ENCODE measurements around the gene SLK.

The SLK gene

GRCh38 chr10:104005172-104005863, 38.4 kb downstream of the SLK start:
- no peak overlapping the region for H3K9ac ChIP-seq (ENCODE audit: low read length)
- H3K14ac ChIP-seq (ENCODE audit: low read length) = no peak overlapping the region
- no peak overlapping the region for H3K18ac ChIP-seq (ENCODE audit: low read length)
- H4K12ac ChIP-seq (ENCODE audit: low read depth, low read length) = no peak overlapping the region
- H3K27ac ChIP-seq (ENCODE audit: low read depth, low read length) = no peak overlapping the region
- no peak overlapping the region for H3K4ac ChIP-seq (ENCODE audit: low read depth, low read length)
- no peak overlapping the region for H2BK120ac ChIP-seq (ENCODE audit: insufficient read depth, low read length, poor library complexity)
- no peaks in the 10 kb centered on the region for H3K27me3 ChIP-seq (ENCODE audit: insufficient read depth, low read length)
- H3K9me3 ChIP-seq (ENCODE audit: insufficient read depth, low read depth, low read length) = no peaks in the 10 kb centered on the region
- H3K79me1 ChIP-seq (ENCODE audit: low read length) = no peaks in the 10 kb centered on the region
- H2AFZ ChIP-seq (ENCODE audit: insufficient read depth, low read length, poor library complexity) = no peak overlapping the region
- DNase-seq = no peak
- no peak overlapping the region for H4K8ac ChIP-seq (ENCODE audit: low read depth, low read length)
- H4K91ac ChIP-seq (ENCODE audit: low read depth, low read length) = no peak overlapping the region
- H2BK12ac ChIP-seq (ENCODE audit: low read length) = no peak overlapping the region
- no peak overlapping the region for H3K23ac ChIP-seq (ENCODE audit: low read length)
- no peaks in the 10 kb centered on the region for H3K79me2 ChIP-seq (ENCODE audit: control insufficient read depth, insufficient read depth, low read length, poor library complexity)
- no peak overlapping the region for H2AK5ac ChIP-seq (ENCODE audit: low read length)
- WGBS (ENCODE audit: extremely low coverage, insufficient coverage, insufficient read length) = no CpG with 5 or more reads among the region's 8 CpGs
- no peak overlapping the region for H3K4me3 ChIP-seq (ENCODE audit: low read depth, low read length)
- peaks cover 4 to 5% of the 10 kb centered on the region in 2 experiments for H3K36me3 ChIP-seq (ENCODE audit: control insufficient read depth in 1 of 2, insufficient read depth in 2 of 2, low read length in 2 of 2)
- H2BK5ac ChIP-seq (ENCODE audit: low read depth, low read length, poor library complexity) = no peak overlapping the region
- no peak overlapping the region for H3K4me2 ChIP-seq (ENCODE audit: low read length)
- H3K4me1 ChIP-seq (ENCODE audit: control insufficient read depth in 1 of 2, insufficient read depth in 2 of 2, low read length in 2 of 2) = no peaks in the 10 kb centered on the region

- Histone ChIP-seq H4K8ac (ENCODE audit: low read depth, low read length) (no peak overlapping the region), H3K9ac (ENCODE audit: low read length) (no peak overlapping the region), H3K36me3 (ENCODE audit: control insufficient read depth in 1 of 2, insufficient read depth in 2 of 2, low read length in 2 of 2) (peaks cover 2 to 5% of the 10 kb centered on the region in 2 experiments), H3K18ac (ENCODE audit: low read length) (no peak overlapping the region), H2BK120ac (ENCODE audit: insufficient read depth, low read length, poor library complexity) (no peak overlapping the region), H3K79me2 (ENCODE audit: control insufficient read depth, insufficient read depth, low read length, poor library complexity) (no peaks in the 10 kb centered on the region), H2BK5ac (ENCODE audit: low read depth, low read length, poor library complexity) (no peak overlapping the region), H2AK5ac (ENCODE audit: low read length) (no peak overlapping the region), H3K9me3 (ENCODE audit: insufficient read depth, low read depth, low read length) (no peaks in the 10 kb centered on the region), H2AFZ (ENCODE audit: insufficient read depth, low read length, poor library complexity) (no peak overlapping the region), H3K4ac (ENCODE audit: low read depth, low read length) (no peak overlapping the region), H3K4me1 (ENCODE audit: control insufficient read depth in 1 of 2, insufficient read depth in 2 of 2, low read length in 2 of 2) (no peaks in the 10 kb centered on the region), H4K91ac (ENCODE audit: low read depth, low read length) (no peak overlapping the region), H2BK12ac (ENCODE audit: low read length) (no peak overlapping the region), H3K79me1 (ENCODE audit: low read length) (no peaks in the 10 kb centered on the region), H4K12ac (ENCODE audit: low read depth, low read length) (no peak overlapping the region), H3K14ac (ENCODE audit: low read length) (no peak overlapping the region), H3K23ac (ENCODE audit: low read length) (no peak overlapping the region), H3K4me3 (ENCODE audit: low read depth, low read length) (no peak overlapping the region), H3K4me2 (ENCODE audit: low read length) (no peak overlapping the region), H3K27me3 (ENCODE audit: insufficient read depth, low read length) (no peaks in the 10 kb centered on the region), H3K27ac (ENCODE audit: low read depth, low read length) (no peak overlapping the region)
- WGBS (ENCODE audit: extremely low coverage, insufficient coverage, insufficient read length) = no CpG with 5 or more reads among the region's 2 CpGs
- no peak for DNase-seq
Observed at GRCh38 chr10:104011904-104012303, 45.0 kb downstream of the SLK start.

- H3K18ac ChIP-seq (ENCODE audit: low read length) = no peak overlapping the region
- DNase-seq = no peak
- H2BK12ac ChIP-seq (ENCODE audit: low read length) = no peak overlapping the region
- no peaks in the 10 kb centered on the region for H3K4me1 ChIP-seq (ENCODE audit: control insufficient read depth in 1 of 2, insufficient read depth in 2 of 2, low read length in 2 of 2)
- H2BK120ac ChIP-seq (ENCODE audit: insufficient read depth, low read length, poor library complexity) = no peak overlapping the region
- no peaks in the 10 kb centered on the region for H3K79me1 ChIP-seq (ENCODE audit: low read length)
- no peak overlapping the region for H2BK5ac ChIP-seq (ENCODE audit: low read depth, low read length, poor library complexity)
- H3K27me3 ChIP-seq (ENCODE audit: insufficient read depth, low read length) = no peaks in the 10 kb centered on the region
- no peak overlapping the region for H3K14ac ChIP-seq (ENCODE audit: low read length)
- H3K4me3 ChIP-seq (ENCODE audit: low read depth, low read length) = no peak overlapping the region
- peaks cover 2 to 6% of the 10 kb centered on the region in 2 experiments for H3K36me3 ChIP-seq (ENCODE audit: control insufficient read depth in 1 of 2, insufficient read depth in 2 of 2, low read length in 2 of 2)
- no peak overlapping the region for H3K23ac ChIP-seq (ENCODE audit: low read length)
- no CpG with 5 or more reads among the region's 4 CpGs for WGBS (ENCODE audit: extremely low coverage, insufficient coverage, insufficient read length)
- no peak overlapping the region for H2AFZ ChIP-seq (ENCODE audit: insufficient read depth, low read length, poor library complexity)
- no peak overlapping the region for H3K27ac ChIP-seq (ENCODE audit: low read depth, low read length)
- no peak overlapping the region for H3K9ac ChIP-seq (ENCODE audit: low read length)
- no peak overlapping the region for H3K4ac ChIP-seq (ENCODE audit: low read depth, low read length)
- H3K79me2 ChIP-seq (ENCODE audit: control insufficient read depth, insufficient read depth, low read length, poor library complexity) = no peaks in the 10 kb centered on the region
- H2AK5ac ChIP-seq (ENCODE audit: low read length) = no peak overlapping the region
- H4K91ac ChIP-seq (ENCODE audit: low read depth, low read length) = no peak overlapping the region
- no peak overlapping the region for H4K8ac ChIP-seq (ENCODE audit: low read depth, low read length)
- no peaks in the 10 kb centered on the region for H3K9me3 ChIP-seq (ENCODE audit: insufficient read depth, low read depth, low read length)
- no peak overlapping the region for H4K12ac ChIP-seq (ENCODE audit: low read depth, low read length)
- H3K4me2 ChIP-seq (ENCODE audit: low read length) = no peak overlapping the region
Observed at GRCh38 chr10:104013489-104013888, 46.5 kb downstream of the SLK start.

GRCh38 chr10:104014176-104014575, 47.2 kb downstream of the SLK start:
- H4K91ac ChIP-seq (ENCODE audit: low read depth, low read length) = no peak overlapping the region
- no peak overlapping the region for H2AFZ ChIP-seq (ENCODE audit: insufficient read depth, low read length, poor library complexity)

More at GRCh38 chr10:104014176-104014575, 47.2 kb downstream of the SLK start:
- Histone ChIP-seq H3K79me1 (ENCODE audit: low read length) (no peaks in the 10 kb centered on the region), H3K18ac (ENCODE audit: low read length) (no peak overlapping the region), H3K27me3 (ENCODE audit: insufficient read depth, low read length) (no peaks in the 10 kb centered on the region), H3K4me1 (ENCODE audit: control insufficient read depth in 1 of 2, insufficient read depth in 2 of 2, low read length in 2 of 2) (no peaks in the 10 kb centered on the region), H3K4me2 (ENCODE audit: low read length) (no peak overlapping the region), H3K9ac (ENCODE audit: low read length) (no peak overlapping the region), H2BK120ac (ENCODE audit: insufficient read depth, low read length, poor library complexity) (no peak overlapping the region), H3K23ac (ENCODE audit: low read length) (no peak overlapping the region), H3K9me3 (ENCODE audit: insufficient read depth, low read depth, low read length) (no peaks in the 10 kb centered on the region), H2BK12ac (ENCODE audit: low read length) (no peak overlapping the region), H3K36me3 (ENCODE audit: control insufficient read depth in 1 of 2, insufficient read depth in 2 of 2, low read length in 2 of 2) (peaks cover 2 to 8% of the 10 kb centered on the region in 2 experiments), H3K14ac (ENCODE audit: low read length) (no peak overlapping the region), H4K8ac (ENCODE audit: low read depth, low read length) (no peak overlapping the region), H3K79me2 (ENCODE audit: control insufficient read depth, insufficient read depth, low read length, poor library complexity) (no peaks in the 10 kb centered on the region), H4K12ac (ENCODE audit: low read depth, low read length) (no peak overlapping the region), H2AK5ac (ENCODE audit: low read length) (no peak overlapping the region), H3K4me3 (ENCODE audit: low read depth, low read length) (no peak overlapping the region), H2BK5ac (ENCODE audit: low read depth, low read length, poor library complexity) (no peak overlapping the region), H3K4ac (ENCODE audit: low read depth, low read length) (no peak overlapping the region), H3K27ac (ENCODE audit: low read depth, low read length) (no peak overlapping the region)
- no peak for DNase-seq
- WGBS (ENCODE audit: extremely low coverage, insufficient coverage, insufficient read length) = no CpG with 5 or more reads among the region's 2 CpGs

All from trophoblast cell (in vitro differentiated cells and primary cell).